BLaER1 (cell line): ENCODE data around the gene SLC4A7.
"Not testable (repeated sequence)": the region's sequence is repeated elsewhere in the genome, so short reads cannot be mapped to it uniquely, and the experiment has no call there.

Experiments
- H3K27ac ChIP-seq: shearing (Covaris generic); formaldehyde crosslinking; 2 replicates; pipeline ENCODE4 v1.8.1; 2022
- H3K27me3 ChIP-seq: shearing (Covaris generic); formaldehyde crosslinking; 2 replicates; pipeline ENCODE4 v1.8.1; 2022
- H3K36me3 ChIP-seq: shearing (Covaris generic); formaldehyde crosslinking; 2 replicates; pipeline ENCODE4 v1.8.1; 2022
- H3K4me1 ChIP-seq: shearing (Covaris generic); formaldehyde crosslinking; 2 replicates; pipeline ENCODE4 v1.8.1; 2022
- H3K4me2 ChIP-seq: shearing (Covaris generic); formaldehyde crosslinking; 2 replicates; pipeline ENCODE4 v1.8.1; 2022
- H3K4me3 ChIP-seq: shearing (Covaris generic); formaldehyde crosslinking; 2 replicates; pipeline ENCODE4 v1.8.1; 2022
- H3K9ac ChIP-seq: shearing (Covaris generic); formaldehyde crosslinking; 2 replicates; pipeline ENCODE4 v1.8.1; 2022
- H3K9me3 ChIP-seq: shearing (Covaris generic); formaldehyde crosslinking; 2 replicates; pipeline ENCODE4 v1.8.1; 2022
- H4K20me1 ChIP-seq: shearing (Covaris generic); formaldehyde crosslinking; 2 replicates; pipeline ENCODE4 v1.8.1; 2022
- Cebpa-rat ChIP-seq: shearing (Covaris generic); IDR thresholded peaks from 2 replicates; pipeline ENCODE4 v1.8.1; 2022

SLC4A7 gene

GRCh38 chr3:27431116-27431515 is 53.1 kb downstream of the SLC4A7 start:
- no peaks in the 10 kb centered on the region for H3K27me3 ChIP-seq
- TF ChIP-seq Cebpa-rat, result no peak
- no peaks in the 10 kb centered on the region for H4K20me1 ChIP-seq
- no peaks in the 10 kb centered on the region for H3K9me3 ChIP-seq
- H3K4me1 ChIP-seq, result no peaks in the 10 kb centered on the region
- H3K27ac ChIP-seq, result no peak overlapping the region
- H3K4me2 ChIP-seq, result no peak overlapping the region
- H3K4me3 ChIP-seq, result no peak overlapping the region
- H3K36me3 ChIP-seq, result peaks cover 83% of the 10 kb centered on the region
- no peak overlapping the region for H3K9ac ChIP-seq

- H3K36me3 ChIP-seq, result peaks cover 79% of the 10 kb centered on the region
- no peak for TF ChIP-seq Cebpa-rat
- no peaks in the 10 kb centered on the region for H3K9me3 ChIP-seq
Measured at GRCh38 chr3:27429909-27430308, 54.3 kb downstream of the SLC4A7 start.

GRCh38 chr3:27428446-27428845 is 55.7 kb downstream of the SLC4A7 start:
- Histone ChIP-seq H3K4me2 (no peak overlapping the region), H3K4me3 (no peak overlapping the region), H3K27me3 (no peaks in the 10 kb centered on the region), H3K27ac (no peak overlapping the region), H3K36me3 (peaks cover 78% of the 10 kb centered on the region), H3K9ac (no peak overlapping the region), H3K4me1 (no peaks in the 10 kb centered on the region), H4K20me1 (no peaks in the 10 kb centered on the region), H3K9me3 (no peaks in the 10 kb centered on the region)
- TF ChIP-seq Cebpa-rat, result no peak

More at GRCh38 chr3:27429909-27430308, 54.3 kb downstream of the SLC4A7 start:
- Histone ChIP-seq H4K20me1 (no peaks in the 10 kb centered on the region), H3K4me2 (no peak overlapping the region), H3K4me1 (no peaks in the 10 kb centered on the region), H3K9ac (no peak overlapping the region), H3K27ac (no peak overlapping the region), H3K27me3 (no peaks in the 10 kb centered on the region), H3K4me3 (no peak overlapping the region)

- no peak for TF ChIP-seq Cebpa-rat
Measured at GRCh38 chr3:27426926-27427325, 57.3 kb downstream of the SLC4A7 start.

GRCh38 chr3:27425896-27426565 is 58.2 kb downstream of the SLC4A7 start:
- no peaks in the 10 kb centered on the region for H3K27me3 ChIP-seq
- H4K20me1 ChIP-seq, result no peaks in the 10 kb centered on the region
- no peak for TF ChIP-seq Cebpa-rat
- no peak overlapping the region for H3K27ac ChIP-seq
- H3K4me3 ChIP-seq, result no peak overlapping the region
- no peak overlapping the region for H3K9ac ChIP-seq
- H3K4me1 ChIP-seq, result no peaks in the 10 kb centered on the region
- H3K36me3 ChIP-seq, result peaks cover 83% of the 10 kb centered on the region
- H3K4me2 ChIP-seq, result no peak overlapping the region
- H3K9me3 ChIP-seq, result no peaks in the 10 kb centered on the region

More at GRCh38 chr3:27426926-27427325, 57.3 kb downstream of the SLC4A7 start:
- Histone ChIP-seq H3K9ac (no peak overlapping the region), H3K27me3 (no peaks in the 10 kb centered on the region), H4K20me1 (no peaks in the 10 kb centered on the region), H3K9me3 (no peaks in the 10 kb centered on the region), H3K4me2 (no peak overlapping the region), H3K4me1 (no peaks in the 10 kb centered on the region), H3K4me3 (no peak overlapping the region), H3K36me3 (peaks cover 83% of the 10 kb centered on the region), H3K27ac (no peak overlapping the region)

GRCh38 chr3:27424812-27425521 is 59.2 kb downstream of the SLC4A7 start:
- H3K9me3 ChIP-seq, H3K4me3 ChIP-seq, H3K27ac ChIP-seq, H3K4me2 ChIP-seq, H3K4me1 ChIP-seq, H4K20me1 ChIP-seq, H3K9ac ChIP-seq, H3K27me3 ChIP-seq: not testable (repeated sequence)
- H3K36me3 ChIP-seq, result peaks cover 83% of the 10 kb centered on the region

- Histone ChIP-seq H3K9me3 (no peaks in the 10 kb centered on the region), H3K4me2 (no peak overlapping the region), H3K9ac (no peak overlapping the region), H4K20me1 (no peaks in the 10 kb centered on the region), H3K27ac (no peak overlapping the region), H3K4me1 (no peaks in the 10 kb centered on the region), H3K36me3 (peaks cover 84% of the 10 kb centered on the region), H3K4me3 (no peak overlapping the region), H3K27me3 (no peaks in the 10 kb centered on the region)
- no peak for TF ChIP-seq Cebpa-rat
Measured at GRCh38 chr3:27423463-27423862, 60.7 kb downstream of the SLC4A7 start.

- H3K9me3 ChIP-seq, result no peaks in the 10 kb centered on the region
- H3K4me1 ChIP-seq, result no peaks in the 10 kb centered on the region
- H3K36me3 ChIP-seq, result peaks cover 87% of the 10 kb centered on the region
- no peaks in the 10 kb centered on the region for H4K20me1 ChIP-seq
- H3K4me3 ChIP-seq, result no peak overlapping the region
- H3K27me3 ChIP-seq, result no peaks in the 10 kb centered on the region
- H3K4me2 ChIP-seq, result no peak overlapping the region
- H3K27ac ChIP-seq, result no peak overlapping the region
- TF ChIP-seq Cebpa-rat, result no peak
- no peak overlapping the region for H3K9ac ChIP-seq
Measured at GRCh38 chr3:27422617-27423016, 61.6 kb downstream of the SLC4A7 start.

GRCh38 chr3:27415202-27415601 is 69.0 kb downstream of the SLC4A7 start:
- H3K9me3 ChIP-seq, result no peaks in the 10 kb centered on the region
- TF ChIP-seq Cebpa-rat, result no peak
- no peak overlapping the region for H3K4me2 ChIP-seq
- peaks cover 10% of the 10 kb centered on the region; the same call in 1 of the 2 replicates for H4K20me1 ChIP-seq
- peaks cover 77% of the 10 kb centered on the region for H3K36me3 ChIP-seq
- H3K9ac ChIP-seq, result no peak overlapping the region
- no peak overlapping the region for H3K27ac ChIP-seq
- no peak overlapping the region for H3K4me3 ChIP-seq
- H3K27me3 ChIP-seq, result no peaks in the 10 kb centered on the region
- no peaks in the 10 kb centered on the region for H3K4me1 ChIP-seq

- Histone ChIP-seq H3K36me3 (peaks cover 70% of the 10 kb centered on the region), H4K20me1 (no peaks in the 10 kb centered on the region), H3K27me3 (no peaks in the 10 kb centered on the region), H3K4me1 (no peaks in the 10 kb centered on the region), H3K9ac (no peak overlapping the region), H3K27ac (no peak overlapping the region), H3K4me3 (no peak overlapping the region), H3K4me2 (no peak overlapping the region), H3K9me3 (no peaks in the 10 kb centered on the region)
- no peak for TF ChIP-seq Cebpa-rat
Measured at GRCh38 chr3:27392950-27393679, 91.1 kb downstream of the SLC4A7 start.

GRCh38 chr3:27392414-27392813 is 91.8 kb downstream of the SLC4A7 start:
- not testable (repeated sequence) for H3K4me3 ChIP-seq, H3K4me1 ChIP-seq, H4K20me1 ChIP-seq, H3K9me3 ChIP-seq, H3K4me2 ChIP-seq, H3K27ac ChIP-seq, H3K27me3 ChIP-seq, H3K9ac ChIP-seq
- peaks cover 67% of the 10 kb centered on the region for H3K36me3 ChIP-seq
